ENCODE data around the gene GMIP.

DNA sequence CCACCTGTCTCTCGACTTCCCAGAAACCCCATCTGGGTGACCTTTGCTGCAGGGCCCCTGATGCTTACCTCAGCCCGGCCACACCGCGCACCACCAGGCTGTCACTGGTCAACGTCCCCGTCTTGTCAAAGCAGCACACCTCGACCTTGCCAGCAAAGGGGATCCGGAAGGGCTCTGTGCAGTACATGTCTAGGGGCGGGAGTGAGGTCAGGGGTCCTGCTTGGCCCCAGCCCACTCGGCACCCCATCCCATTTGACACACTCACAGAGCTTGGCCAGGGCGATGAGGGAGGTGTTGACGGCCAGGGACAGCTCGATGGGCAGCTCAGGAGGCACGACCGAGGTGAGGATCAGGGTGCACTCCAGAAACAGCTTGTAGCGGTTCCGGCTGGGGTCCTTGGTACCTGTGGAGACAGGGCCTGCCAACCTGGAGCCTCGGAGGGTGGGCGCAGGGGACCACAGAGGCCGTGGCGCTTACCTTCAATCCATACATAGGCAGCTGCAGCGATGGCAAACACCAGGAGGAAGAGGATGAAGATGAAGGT, 11.7 kb upstream of the GMIP start:
- TF ChIP-seq CTCF (IDR thresholded peaks at IDR 0.05; ENCODE audit: low read depth, low read length, poor library complexity, severe bottlenecking) (no peak), EZH2phosphoT487 (IDR thresholded peaks at IDR 0.05; ENCODE audit: borderline replicate concordance, low read length) (no peak)
